HepG2 (cell line): ENCODE results near the gene DNAJC30. TPM values are rescaled to one million over a fixed set of nuclear protein-coding genes. Genes with fewer than 3 reads are reported as not detected.

Source experiments
- ARNTL ChIP-seq: sonication (generic); formaldehyde crosslinking; IDR thresholded peaks from 2 replicates; pipeline ENCODE4 v1.4.0; 2020; ENCODE audit warnings: mild to moderate bottlenecking, missing genetic modification reagents
- HNRNPLL ChIP-seq: fragments of 200-400 bp; formaldehyde crosslinking; IDR thresholded peaks from 2 replicates; pipeline ENCODE4 v1.6.1; 2017; ENCODE audit warnings: mild to moderate bottlenecking, low read depth, low read length; ENCODE audit not compliant: poor library complexity, severe bottlenecking
- HOXA5 ChIP-seq: sonication (generic); formaldehyde crosslinking; IDR thresholded peaks from 2 replicates; pipeline ENCODE4 v1.4.0; 2020; ENCODE audit warnings: missing genetic modification reagents
- KLF13 ChIP-seq: sonication (generic); formaldehyde crosslinking; IDR thresholded peaks from 2 replicates; pipeline ENCODE4 v1.4.0; 2020; ENCODE audit warnings: mild to moderate bottlenecking, missing genetic modification reagents
- MAZ ChIP-seq, 2 experiments: sonication (generic) in 1 of 2; formaldehyde crosslinking in 1 of 2; IDR thresholded peaks; 2 replicates each; pipeline versions ENCODE4 v1.5.0 to v1.6.1; 2012 to 2020; ENCODE audit warnings: low read depth in 2 of 2, mild to moderate bottlenecking in 2 of 2, borderline replicate concordance in 1 of 2, improper control_type of control experiment in 1 of 2, low read length in 1 of 2, missing genetic modification reagents in 1 of 2, moderate library complexity in 1 of 2
- MIER2 ChIP-seq: IDR thresholded peaks from 2 replicates; pipeline ENCODE4 v1.6.1; 2016; ENCODE audit warnings: missing biosample characterization, missing genetic modification reagents
- MLX ChIP-seq: IDR thresholded peaks from 2 replicates; pipeline ENCODE4 v1.6.1; 2016
- MTF2 ChIP-seq: sonication (generic); formaldehyde crosslinking; IDR thresholded peaks from 2 replicates; pipeline ENCODE4 v1.5.0; 2020; ENCODE audit warnings: missing genetic modification reagents, borderline replicate concordance
- PREB ChIP-seq: sonication (generic); formaldehyde crosslinking; IDR thresholded peaks from 2 replicates; pipeline ENCODE4 v1.4.0; 2020; ENCODE audit warnings: missing genetic modification reagents
- REXO4 ChIP-seq: sonication (generic); formaldehyde crosslinking; IDR thresholded peaks from 2 replicates; pipeline ENCODE4 v1.8.0; 2022; ENCODE audit warnings: missing genetic modification reagents, mild to moderate bottlenecking, borderline replicate concordance
- SETDB1 ChIP-seq: sonication (generic); formaldehyde crosslinking; IDR thresholded peaks from 2 replicates; pipeline ENCODE4 v1.5.1; 2020; ENCODE audit warnings: missing genetic modification reagents, mild to moderate bottlenecking, borderline replicate concordance
- TMF1 ChIP-seq: sonication (generic); formaldehyde crosslinking; IDR thresholded peaks from 2 replicates; pipeline ENCODE4 v1.8.1; 2022; ENCODE audit warnings: low read depth, missing genetic modification reagents
- TOE1 ChIP-seq: sonication (generic); formaldehyde crosslinking; IDR thresholded peaks from 2 replicates; pipeline ENCODE4 v1.4.0; 2020; ENCODE audit warnings: mild to moderate bottlenecking, missing genetic modification reagents
- XBP1 ChIP-seq: sonication (generic); formaldehyde crosslinking; IDR thresholded peaks from 2 replicates; pipeline ENCODE4 v1.5.0; 2020; ENCODE audit warnings: missing genetic modification reagents
- ZBTB14 ChIP-seq: sonication (generic); formaldehyde crosslinking; IDR thresholded peaks from 2 replicates; pipeline ENCODE4 v1.4.0; 2020; ENCODE audit warnings: missing genetic modification reagents
- ZNF101 ChIP-seq: sonication (generic); formaldehyde crosslinking; IDR thresholded peaks from 2 replicates; pipeline ENCODE4 v1.4.0; 2020; ENCODE audit warnings: mild to moderate bottlenecking, low read depth, missing genetic modification reagents, borderline replicate concordance
- ZNF124 ChIP-seq: sonication (generic); formaldehyde crosslinking; IDR thresholded peaks from 2 replicates; pipeline ENCODE4 v1.4.0; 2020; ENCODE audit warnings: missing genetic modification reagents
- ZNF234 ChIP-seq: sonication (generic); formaldehyde crosslinking; conservative IDR thresholded peaks from 2 replicates; pipeline ENCODE4 v1.5.1; 2020; ENCODE audit warnings: mild to moderate bottlenecking, missing genetic modification reagents
- ZNF329 ChIP-seq: sonication (generic); formaldehyde crosslinking; IDR thresholded peaks from 2 replicates; pipeline ENCODE4 v1.9.0; 2021; ENCODE audit warnings: low read depth, mild to moderate bottlenecking, missing genetic modification reagents
- ZNF431 ChIP-seq: sonication (generic); formaldehyde crosslinking; IDR thresholded peaks from 2 replicates; pipeline ENCODE4 v1.9.0; 2022; ENCODE audit warnings: missing genetic modification reagents, low read depth, mild to moderate bottlenecking, borderline replicate concordance
- ZNF550 ChIP-seq: sonication (generic); formaldehyde crosslinking; IDR thresholded peaks from 2 replicates; pipeline ENCODE4 v1.4.0; 2020; ENCODE audit warnings: mild to moderate bottlenecking, missing genetic modification reagents, borderline replicate concordance
- ZNF772 ChIP-seq: sonication (generic); formaldehyde crosslinking; IDR thresholded peaks from 2 replicates; pipeline ENCODE4 v1.5.0; 2020; ENCODE audit warnings: mild to moderate bottlenecking, missing genetic modification reagents
- polyA plus RNA-seq, 8 experiments: library from polyadenylated mRNA; depleted of rRNA in 3 of 8; stranded (reverse) in 7 of 8; unstranded in 1 of 8; fragments of >200 nt; fragmentation: Illumina TruSeq in 4 of 8; extraction: Trizol in 4 of 8; gene quantifications; 2 replicates each; pipeline versions ENCODE4 v1.2.1 to v1.2.3, GENCODE V29; 2011 to 2016; ENCODE audit warnings: low read depth in 4 of 8, missing spikeins in 1 of 8, mixed read lengths in 1 of 8; ENCODE audit not compliant: insufficient read depth in 1 of 8
- total RNA-seq, 5 experiments: library from RNA; depleted of rRNA; stranded (reverse); fragments of >200 nt; fragmentation: Illumina TruSeq; extraction: Trizol; gene quantifications; 2 replicates each; pipeline ENCODE4 v1.2.3, GENCODE V29; 2016; ENCODE audit warnings: low read depth in 1 of 5
- TF ChIP-seq, protein P1 (sequence below): sonication (generic); formaldehyde crosslinking; IDR thresholded peaks from 2 replicates; pipeline ENCODE4 v1.4.0; 2020; ENCODE audit warnings: mild to moderate bottlenecking, missing genetic modification reagents, borderline replicate concordance
- TF ChIP-seq, protein P2 (sequence below): sonication (generic); formaldehyde crosslinking; conservative IDR thresholded peaks from 2 replicates; pipeline ENCODE4 v1.4.0; 2020; ENCODE audit warnings: missing genetic modification reagents

DNAJC30 gene
- total and polyA plus RNA-seq, 2 of the 13 experiments (the other 11 are each of a cell fraction or from before 2014, with no cell fraction given), result 3.3 to 3.8 TPM

GRCh38 chr7:73647725-73648592, 35.3 kb downstream of the DNAJC30 start (continued):
- TF ChIP-seq ZNF550 (CRISPR knock-in tag) (no peak), HNRNPLL (no peak), ZNF772 (CRISPR knock-in tag) (no peak), HOXA5 (peak; percentile 85; the same call in 1 of the 2 replicates), ZBTB14 (0 out of 2 replicates have a peak, but pooled peaks have one; percentile 34), ZNF431 (CRISPR knock-in tag) (no peak), TOE1 (CRISPR knock-in tag) (no peak), SETDB1 (CRISPR knock-in tag) (no peak), MIER2 (CRISPR knock-in tag) (no peak; the same call in 1 of the 2 replicates), ZNF124 (CRISPR knock-in tag) (no peak), PREB (no peak), XBP1 (CRISPR knock-in tag) (no peak), TMF1 (CRISPR knock-in tag) (0 out of 2 replicates have a peak, but pooled peaks have one; percentile 33), MAZ (IDR thresholded peaks at IDR 0.05; ENCODE audit: borderline replicate concordance, low read depth, low read length) (peak; percentile 81), MAZ (CRISPR knock-in tag; IDR thresholded peaks at IDR 0.05; ENCODE audit: low read depth) (peak; percentile 84), MLX (peak; percentile 96), ZNF101 (CRISPR knock-in tag) (no peak), KLF13 (CRISPR knock-in tag) (no peak), ZNF329 (CRISPR knock-in tag) (no peak), ARNTL (CRISPR knock-in tag) (peak; percentile 80), REXO4 (CRISPR knock-in tag) (no peak), MTF2 (CRISPR knock-in tag) (no peak), ZNF234 (CRISPR knock-in tag) (no peak)
- TF ChIP-seq, protein P1, sequence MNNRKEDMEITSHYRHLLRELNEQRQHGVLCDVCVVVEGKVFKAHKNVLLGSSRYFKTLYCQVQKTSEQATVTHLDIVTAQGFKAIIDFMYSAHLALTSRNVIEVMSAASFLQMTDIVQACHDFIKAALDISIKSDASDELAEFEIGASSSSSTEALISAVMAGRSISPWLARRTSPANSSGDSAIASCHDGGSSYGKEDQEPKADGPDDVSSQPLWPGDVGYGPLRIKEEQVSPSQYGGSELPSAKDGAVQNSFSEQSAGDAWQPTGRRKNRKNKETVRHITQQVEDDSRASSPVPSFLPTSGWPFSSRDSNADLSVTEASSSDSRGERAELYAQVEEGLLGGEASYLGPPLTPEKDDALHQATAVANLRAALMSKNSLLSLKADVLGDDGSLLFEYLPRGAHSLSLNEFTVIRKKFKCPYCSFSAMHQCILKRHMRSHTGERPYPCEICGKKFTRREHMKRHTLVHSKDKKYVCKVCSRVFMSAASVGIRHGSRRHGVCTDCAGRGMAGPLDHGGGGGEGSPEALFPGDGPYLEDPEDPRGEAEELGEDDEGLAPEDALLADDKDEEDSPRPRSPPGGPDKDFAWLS (CRISPR knock-in tag), result no peak
- TF ChIP-seq, protein P2, sequence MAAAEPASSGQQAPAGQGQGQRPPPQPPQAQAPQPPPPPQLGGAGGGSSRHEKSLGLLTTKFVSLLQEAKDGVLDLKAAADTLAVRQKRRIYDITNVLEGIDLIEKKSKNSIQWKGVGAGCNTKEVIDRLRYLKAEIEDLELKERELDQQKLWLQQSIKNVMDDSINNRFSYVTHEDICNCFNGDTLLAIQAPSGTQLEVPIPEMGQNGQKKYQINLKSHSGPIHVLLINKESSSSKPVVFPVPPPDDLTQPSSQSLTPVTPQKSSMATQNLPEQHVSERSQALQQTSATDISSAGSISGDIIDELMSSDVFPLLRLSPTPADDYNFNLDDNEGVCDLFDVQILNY, result no peak
